Activated T-helper 1 cell treated with anti-CD3 and anti-CD28 coated beads, Interleukin-2, amount 50 U/mL, for 16 hours (primary cell): ENCODE data around the gene CCDC127.
"Not testable (repeated sequence)": the region's sequence is repeated elsewhere in the genome, so short reads cannot be mapped to it uniquely, and the experiment has no call there.

Experiments used
- DNase-seq, 2 donors: peaks; one replicate each; pipeline ENCODE4 v3.0.0-alpha.2; 2020; ENCODE audit warnings: low read depth in 1 of 2, low spot score in 1 of 2

The CCDC127 gene, protein sequence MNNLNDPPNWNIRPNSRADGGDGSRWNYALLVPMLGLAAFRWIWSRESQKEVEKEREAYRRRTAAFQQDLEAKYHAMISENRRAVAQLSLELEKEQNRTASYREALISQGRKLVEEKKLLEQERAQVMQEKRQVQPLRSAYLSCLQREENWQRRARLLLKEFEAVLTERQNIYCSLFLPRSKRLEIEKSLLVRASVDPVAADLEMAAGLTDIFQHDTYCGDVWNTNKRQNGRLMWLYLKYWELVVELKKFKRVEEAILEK

GRCh38 chr5:217494-218456 is at the start of gene CCDC127, which contains the start of gene SDHA:
Gene CCDC127, minus strand, starts transcription at chr5:218153. Its CDS starts 1,304 bp downstream, at chr5:216849.
Gene SDHA, plus strand, starts transcription at chr5:218320. Its CDS starts 36 bp downstream, at chr5:218356.
- DNase-seq = peak; percentile 92 to 98

- DNase-seq = no peak
These were observed 49.8 kb upstream of the CCDC127 start for GRCh38 chr5:267716-268115.

DNA sequence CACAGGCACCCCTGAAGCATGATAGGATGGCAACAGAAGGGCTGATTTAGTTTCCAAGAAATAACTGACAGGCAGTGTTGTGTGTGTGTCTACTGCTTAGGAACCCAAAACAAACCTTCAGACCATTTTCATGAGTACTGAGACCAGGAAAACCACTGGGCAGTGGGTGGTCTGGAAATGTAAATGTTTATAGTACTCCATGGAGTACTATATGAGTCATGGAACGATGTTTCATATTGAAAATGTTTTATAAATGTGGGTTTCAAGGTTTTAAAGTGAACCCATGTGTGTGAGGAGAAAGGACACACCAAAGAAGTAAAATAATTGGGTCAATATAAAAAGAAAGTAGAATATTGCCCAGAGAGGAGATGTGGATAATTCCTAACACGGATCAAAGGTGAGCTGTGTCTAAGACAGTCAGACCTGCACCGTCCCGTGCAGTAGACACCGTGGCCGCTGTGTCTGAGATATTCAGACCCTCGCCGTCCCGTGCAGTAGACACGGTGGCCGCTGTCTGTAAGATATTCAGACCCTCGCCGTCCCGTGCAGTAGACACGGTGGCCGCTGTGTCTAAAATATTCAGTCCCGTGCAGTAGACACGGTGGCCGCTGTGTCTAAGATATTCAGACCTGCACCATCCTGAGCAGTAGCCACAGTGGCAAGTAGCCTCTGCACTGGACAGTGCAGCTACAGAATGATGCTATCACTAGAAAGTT is 48.5 kb upstream of the CCDC127 start:
- not testable (repeated sequence) for DNase-seq

DNA sequence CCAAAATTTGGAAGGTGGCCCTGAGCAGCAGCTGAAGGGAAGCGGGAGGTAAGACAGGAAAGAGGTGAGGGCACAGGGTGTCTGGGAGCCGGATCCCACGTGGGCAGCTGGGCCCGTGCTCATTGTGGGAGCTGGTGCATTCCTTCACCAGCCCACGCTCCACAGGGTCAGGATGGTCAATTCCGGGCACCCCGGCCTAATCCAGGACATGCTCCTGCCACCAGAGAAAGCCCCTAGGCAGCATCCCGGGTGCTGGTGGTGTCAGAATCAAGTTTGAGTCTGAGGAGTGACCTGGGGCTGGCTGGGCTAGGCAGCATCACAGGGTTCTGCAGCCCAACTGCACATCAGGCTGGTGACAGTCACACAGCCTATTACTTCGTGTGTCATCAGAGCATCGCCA is 46.4 kb upstream of the CCDC127 start:
- DNase-seq = no peak

DNA sequence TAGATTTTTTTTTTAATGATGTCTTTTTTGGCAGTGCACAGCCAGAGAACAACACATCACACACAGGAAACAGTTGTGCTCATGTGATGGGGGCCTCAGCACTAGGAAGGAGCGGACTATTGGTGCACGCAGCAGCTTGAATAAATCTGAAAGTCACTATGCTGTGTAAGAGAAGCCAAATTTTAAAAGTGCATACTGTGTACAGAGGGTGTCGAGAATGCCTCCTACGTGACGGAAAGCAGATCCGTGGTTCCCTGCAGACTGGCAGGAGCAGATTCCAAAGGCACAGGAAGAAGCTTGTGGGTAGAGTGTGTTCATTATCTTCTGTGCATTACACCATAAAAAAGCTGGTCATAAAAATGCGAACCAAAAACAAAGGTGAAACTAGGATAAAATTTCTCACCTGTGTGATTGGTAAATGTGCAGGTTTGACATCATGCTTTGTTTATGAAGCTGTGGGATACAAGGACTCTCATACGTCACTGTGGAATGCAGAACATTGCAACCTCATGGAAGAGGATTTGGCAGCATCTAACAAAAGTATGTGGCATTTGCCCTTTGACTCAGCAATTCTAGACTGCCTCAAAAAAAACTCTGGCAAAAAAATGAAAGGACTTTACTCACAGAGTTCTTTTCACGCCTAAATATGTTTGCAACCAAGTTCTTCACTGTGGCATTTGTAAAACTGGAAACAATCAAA is 45.5 kb upstream of the CCDC127 start:
- DNase-seq = not testable (repeated sequence)

DNA sequence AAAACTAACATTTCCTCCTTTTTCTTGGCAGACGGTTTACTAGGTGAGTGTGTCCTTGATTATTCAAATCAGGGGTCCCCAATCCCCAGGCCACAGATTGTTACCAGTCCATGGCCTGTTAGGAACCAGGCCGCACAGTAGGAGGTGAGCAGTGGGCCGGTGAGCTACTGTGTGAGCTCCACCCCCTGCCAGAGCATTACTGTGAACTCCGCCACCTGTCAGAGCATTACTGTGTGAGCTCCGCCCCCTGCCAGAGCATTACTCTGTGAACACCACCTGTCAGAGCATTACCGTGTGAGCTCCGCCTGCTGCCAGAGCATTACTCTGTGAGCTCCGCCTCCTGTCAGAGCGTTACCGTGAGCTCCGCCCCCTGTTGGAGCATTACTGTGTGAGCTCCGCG is 39.2 kb upstream of the CCDC127 start:
- no peak for DNase-seq

DNA sequence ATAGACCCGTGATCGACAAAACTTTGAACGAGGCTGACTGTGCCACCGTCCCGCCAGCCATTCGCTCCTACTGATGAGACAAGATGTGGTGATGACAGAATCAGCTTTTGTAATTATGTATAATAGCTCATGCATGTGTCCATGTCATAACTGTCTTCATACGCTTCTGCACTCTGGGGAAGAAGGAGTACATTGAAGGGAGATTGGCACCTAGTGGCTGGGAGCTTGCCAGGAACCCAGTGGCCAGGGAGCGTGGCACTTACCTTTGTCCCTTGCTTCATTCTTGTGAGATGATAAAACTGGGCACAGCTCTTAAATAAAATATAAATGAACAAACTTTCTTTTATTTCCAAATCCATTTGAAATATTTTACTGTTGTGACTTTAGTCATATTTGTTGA is 38.4 kb upstream of the CCDC127 start:
- not testable (repeated sequence) for DNase-seq

DNA sequence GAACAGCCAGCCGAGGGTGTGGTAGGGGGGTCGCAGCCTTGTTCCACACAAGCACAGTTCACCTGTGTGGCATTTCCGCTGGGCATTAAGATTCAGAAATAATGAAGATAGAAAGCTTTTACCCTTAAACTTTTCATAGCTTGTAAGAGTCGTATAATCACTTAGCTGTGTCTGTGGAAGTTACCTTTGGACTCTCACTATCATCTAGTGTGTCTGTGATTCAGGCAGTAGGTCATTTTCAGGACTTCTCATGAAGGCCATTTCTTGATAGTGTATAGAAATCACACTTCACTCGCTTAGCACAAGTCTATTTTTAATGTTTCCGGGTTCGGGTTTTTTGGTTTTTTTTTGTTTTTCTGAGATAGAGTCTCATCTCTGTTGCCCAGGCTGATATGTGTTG is 37.2 kb upstream of the CCDC127 start:
- DNase-seq = not testable (repeated sequence)

DNA sequence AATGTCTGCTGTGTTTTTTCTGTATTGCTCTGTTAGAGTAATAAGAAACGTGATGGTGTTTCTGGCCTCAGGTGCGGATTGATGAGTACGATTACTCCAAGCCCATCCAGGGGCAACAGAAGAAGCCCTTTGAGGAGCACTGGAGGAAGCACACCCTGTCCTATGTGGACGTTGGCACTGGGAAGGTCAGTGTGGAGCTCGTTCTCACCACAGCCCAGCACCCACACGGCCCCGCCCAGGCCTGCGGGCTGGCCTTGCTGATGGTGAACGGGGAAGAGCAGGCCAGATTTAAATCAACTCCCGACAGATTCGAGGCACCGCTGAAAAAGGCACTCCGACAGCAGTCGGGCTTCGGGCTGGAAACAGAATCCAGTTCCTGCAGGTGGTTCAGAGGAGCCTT is 36.4 kb upstream of the CCDC127 start:
- DNase-seq = not testable (repeated sequence)

- no peak for DNase-seq
These were observed 34.6 kb upstream of the CCDC127 start for GRCh38 chr5:252546-252945.

DNA sequence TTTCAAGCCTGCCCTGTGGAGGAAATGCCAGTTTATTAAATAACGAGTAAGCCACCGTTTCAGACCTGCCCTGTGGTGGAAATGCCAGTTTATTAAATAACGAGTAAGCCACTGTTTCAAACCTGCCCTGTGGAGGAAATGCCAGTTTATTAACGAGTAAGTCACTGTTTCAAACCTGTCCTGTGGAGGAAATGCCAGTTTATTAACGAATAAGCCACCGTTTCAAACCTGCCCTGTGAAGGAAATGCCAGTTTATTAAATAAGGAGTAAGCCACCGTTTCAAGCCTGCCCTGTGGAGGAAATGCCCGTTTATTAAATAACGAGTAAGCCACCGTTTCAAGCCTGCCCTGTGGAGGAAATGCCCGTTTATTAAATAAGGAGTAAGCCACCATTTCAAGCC is 34.0 kb upstream of the CCDC127 start:
- DNase-seq = not testable (repeated sequence)

DNA sequence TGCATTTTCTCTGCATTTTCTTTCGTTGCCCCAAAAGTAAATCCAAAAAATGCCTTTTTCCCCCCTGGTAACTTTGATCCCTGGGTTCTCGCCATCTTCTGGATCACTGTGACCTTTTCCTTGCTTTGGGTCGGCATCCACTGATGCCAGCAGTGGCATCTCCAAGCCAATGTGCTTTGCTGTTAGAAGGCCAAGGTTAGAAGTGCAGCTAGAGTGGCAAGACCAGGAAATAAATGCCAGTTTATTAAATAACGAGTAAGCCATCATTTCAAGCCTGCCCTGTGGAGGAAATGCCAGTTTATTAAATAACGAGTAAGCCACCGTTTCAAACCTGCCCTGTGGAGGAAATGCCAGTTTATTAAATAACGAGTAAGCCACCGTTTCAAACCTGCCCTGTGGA is 33.6 kb upstream of the CCDC127 start:
- not testable (repeated sequence) for DNase-seq

GRCh38 chr5:251016-251415 is 33.1 kb upstream of the CCDC127 start:
- DNase-seq = not testable (repeated sequence)

DNA sequence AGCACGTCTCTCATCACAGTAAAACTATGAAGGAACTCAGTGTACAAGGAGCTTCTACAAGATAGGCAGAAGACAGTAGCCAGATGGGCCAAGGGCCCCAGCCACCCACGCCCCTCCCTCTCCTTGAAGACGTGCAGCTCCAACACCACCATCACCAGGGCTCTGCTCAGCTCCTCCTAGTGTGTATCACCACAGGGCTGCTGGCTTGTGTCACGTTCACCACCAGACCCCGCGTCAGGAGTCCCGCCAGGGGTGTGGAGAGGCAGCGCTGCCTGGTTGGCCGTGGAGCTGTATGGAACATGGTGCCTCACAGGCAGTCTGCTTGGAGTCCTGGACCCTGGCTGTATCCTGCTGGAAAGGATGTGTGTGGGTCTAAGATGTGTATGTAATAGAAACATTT is 32.4 kb upstream of the CCDC127 start:
- DNase-seq = not testable (repeated sequence)

- not testable (repeated sequence) for DNase-seq
These were observed 27.8 kb upstream of the CCDC127 start for GRCh38 chr5:245717-246116.

DNA sequence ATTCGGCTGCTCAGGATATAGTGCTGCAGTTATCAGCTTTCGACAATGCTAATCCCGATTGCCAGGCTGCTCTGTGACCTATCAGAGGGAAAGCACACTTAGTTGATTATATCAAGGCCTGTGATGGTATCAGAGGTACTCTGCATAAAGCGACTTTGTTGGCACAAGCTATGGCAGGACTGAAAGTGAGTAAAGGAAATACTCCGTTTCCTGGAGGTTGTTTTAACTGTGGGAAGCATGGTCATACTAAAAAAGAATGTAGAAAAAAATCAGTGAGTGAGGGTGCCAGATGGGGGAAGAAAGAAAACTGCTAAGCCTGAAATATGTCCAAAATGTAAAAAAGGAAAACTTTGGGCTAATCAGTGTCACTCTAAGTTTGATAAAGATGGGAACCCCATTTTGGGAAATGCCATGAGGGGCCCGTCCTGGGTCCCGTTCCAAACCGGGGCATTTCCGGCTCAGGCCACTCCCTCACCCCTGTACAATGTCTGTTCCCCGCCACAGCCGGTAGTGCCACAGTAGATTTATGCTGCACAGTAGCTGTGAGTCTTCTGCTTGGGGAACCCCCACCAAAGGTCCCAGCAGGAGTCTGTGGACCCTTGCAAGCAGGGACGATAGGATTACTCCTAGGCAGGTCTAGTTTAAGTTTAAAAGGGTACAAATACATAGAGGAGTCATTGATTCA is 25.9 kb upstream of the CCDC127 start:
- not testable (repeated sequence) for DNase-seq

DNA sequence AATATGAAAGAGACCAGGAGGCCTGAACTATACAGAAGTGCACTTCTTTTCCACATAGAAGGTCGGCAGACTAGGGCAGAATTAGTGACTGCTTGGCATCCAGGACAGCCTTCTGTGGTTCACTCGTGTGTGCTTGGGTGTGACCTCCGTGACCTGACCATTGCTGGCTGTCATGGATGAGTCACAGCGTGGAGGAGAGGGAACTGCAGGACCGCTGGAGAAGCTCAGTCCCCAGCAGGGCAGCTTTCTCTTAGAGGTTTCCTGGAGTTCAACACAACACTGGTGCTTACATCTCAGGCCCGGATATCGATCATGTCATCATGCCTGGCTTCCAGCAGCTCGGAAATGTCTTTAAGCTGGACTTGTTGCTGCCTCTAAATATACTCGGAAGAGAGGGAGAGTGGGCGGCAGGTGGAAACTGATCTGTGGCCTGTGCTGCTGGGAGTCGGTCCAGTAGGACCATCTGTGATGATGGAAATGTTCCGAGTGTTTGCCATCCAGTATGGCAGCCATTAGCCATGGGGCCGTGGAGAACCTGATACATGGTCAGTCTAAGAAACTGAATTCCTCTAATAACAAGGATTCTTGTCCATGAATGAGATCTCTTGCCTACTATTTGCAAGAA is 23.2 kb upstream of the CCDC127 start:
- not testable (repeated sequence) for DNase-seq

- not testable (repeated sequence) for DNase-seq
These were observed 22.6 kb upstream of the CCDC127 start for GRCh38 chr5:240550-240949.

DNA sequence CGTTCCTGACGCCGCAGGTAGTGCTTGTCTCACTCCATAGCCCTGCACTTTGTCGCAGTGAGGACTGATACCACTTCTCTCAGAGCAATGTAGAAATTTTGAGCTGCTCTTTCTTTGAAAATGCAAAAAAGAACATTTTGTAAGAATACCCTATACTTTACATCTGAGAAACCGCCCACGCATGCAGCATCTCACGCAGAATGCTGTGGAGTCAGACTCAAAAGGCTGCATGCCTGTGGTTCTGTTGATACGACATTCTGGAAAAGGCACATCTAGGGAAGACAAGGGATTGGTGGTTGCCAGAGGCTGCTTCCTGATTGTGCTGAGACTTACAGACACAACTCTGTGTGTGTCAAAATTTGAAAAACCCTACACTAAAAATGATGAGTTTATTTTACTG is 20.0 kb upstream of the CCDC127 start:
- DNase-seq = not testable (repeated sequence)

DNA sequence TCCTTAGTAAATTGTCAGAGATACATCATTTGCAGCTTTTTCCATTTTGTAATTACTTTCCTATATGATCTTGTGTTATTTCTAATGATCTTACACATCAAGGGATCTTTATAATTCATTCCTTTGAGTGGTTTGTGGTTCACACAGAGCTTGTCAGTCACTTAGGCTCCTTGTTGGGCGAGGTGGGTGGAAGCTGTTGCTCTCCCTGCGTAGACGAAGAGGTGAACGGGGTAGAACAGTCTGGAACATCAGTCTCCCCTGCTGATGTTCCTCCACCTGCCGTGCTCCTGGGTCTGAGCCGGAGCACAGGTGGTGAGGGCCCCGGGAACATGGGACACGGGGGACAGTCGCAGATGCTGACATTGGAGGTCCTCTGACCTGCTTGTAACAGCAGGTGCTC is 17.6 kb upstream of the CCDC127 start:
- not testable (repeated sequence) for DNase-seq
